Nephron progenitor cell (in vitro differentiated cells): Measurements from ENCODE around the gene ALS2.

Experiments
- DNase-seq: peaks from one replicate; pipeline ENCODE4 v3.0.0; 2021
- H3K27ac Mint-ChIP-seq: 2 replicates; pipeline ENCODE4 v1.8.0; 2021; ENCODE audit warnings: mild to moderate bottlenecking, moderate library complexity, mixed read lengths
- H3K27me3 Mint-ChIP-seq: 2 replicates; pipeline ENCODE4 v1.8.0; 2021; ENCODE audit warnings: mild to moderate bottlenecking, low read depth, mixed read lengths; ENCODE audit not compliant: poor library complexity
- H3K36me3 Mint-ChIP-seq: 2 replicates; pipeline ENCODE4 v1.8.0; 2021; ENCODE audit warnings: low read depth, mixed read lengths
- H3K4me1 Mint-ChIP-seq: 2 replicates; pipeline ENCODE4 v1.8.0; 2021; ENCODE audit warnings: mixed read lengths
- H3K4me3 Mint-ChIP-seq: 2 replicates; pipeline ENCODE4 v1.8.0; 2021; ENCODE audit warnings: mild to moderate bottlenecking, moderate library complexity, mixed read lengths
- H3K9me3 Mint-ChIP-seq: 2 replicates; pipeline ENCODE4 v1.8.0; 2021; ENCODE audit warnings: mild to moderate bottlenecking, moderate library complexity, mixed read lengths
- CTCF ChIP-seq: fragments of 200-600 bp; sonication (generic); IDR thresholded peaks from 2 replicates; pipeline ENCODE4 v1.5.0; 2021; ENCODE audit warnings: antibody characterized with exemption

The ALS2 gene

GRCh38 chr2:201699416-201699815 is 81.3 kb downstream of the ALS2 start:
- TF ChIP-seq CTCF, result no peak
- Mint-ChIP-seq H3K9me3 (no peaks in the 10 kb centered on the region), H3K4me1 (peaks cover 37% of the 10 kb centered on the region), H3K4me3 (no peak overlapping the region), H3K27ac (no peak overlapping the region), H3K27me3 (peaks cover 3% of the 10 kb centered on the region), H3K36me3 (peaks cover 25% of the 10 kb centered on the region)
- no peak for DNase-seq

- Mint-ChIP-seq H3K27ac (peak within 1 kb of the TSS; percentile 27), H3K4me3 (no peak within 1 kb of the TSS), H3K36me3 (peaks cover 20% of the 10 kb centered on the region), H3K9me3 (no peaks in the 10 kb centered on the region), H3K4me1 (peaks cover 37% of the 10 kb centered on the region), H3K27me3 (peaks cover 3% of the 10 kb centered on the region)
- no peak for TF ChIP-seq CTCF
- DNase-seq, result no peak
Observed at GRCh38 chr2:201698588-201699226, 82.0 kb downstream of the ALS2 start, which contains the start of gene MPP4. MPP4 (minus strand) TSS chr2:201698644; CDS start chr2:201693954, 4,690 bp downstream.

- no peak overlapping the region for H3K4me3 Mint-ChIP-seq
- H3K9me3 Mint-ChIP-seq, result no peaks in the 10 kb centered on the region
- peaks cover 11% of the 10 kb centered on the region for H3K36me3 Mint-ChIP-seq
- no peak overlapping the region for H3K27ac Mint-ChIP-seq
- H3K27me3 Mint-ChIP-seq, result peaks cover 3% of the 10 kb centered on the region
- no peak for DNase-seq
- no peak for TF ChIP-seq CTCF
- peaks cover 37% of the 10 kb centered on the region for H3K4me1 Mint-ChIP-seq
Observed at GRCh38 chr2:201697899-201698298, 82.8 kb downstream of the ALS2 start.

GRCh38 chr2:201696151-201696659 is 84.5 kb downstream of the ALS2 start:
- peaks cover 3% of the 10 kb centered on the region for H3K27me3 Mint-ChIP-seq
- no peak for DNase-seq
- no peaks in the 10 kb centered on the region for H3K9me3 Mint-ChIP-seq
- H3K4me1 Mint-ChIP-seq, result peaks cover 37% of the 10 kb centered on the region
- no peak overlapping the region for H3K4me3 Mint-ChIP-seq
- no peak for TF ChIP-seq CTCF
- H3K36me3 Mint-ChIP-seq, result peaks cover 10% of the 10 kb centered on the region
- no peak overlapping the region for H3K27ac Mint-ChIP-seq

GRCh38 chr2:201685156-201685555 is 95.6 kb downstream of the ALS2 start:
- no peak overlapping the region for H3K27ac Mint-ChIP-seq
- H3K27me3 Mint-ChIP-seq, result peaks cover 6% of the 10 kb centered on the region
- no peaks in the 10 kb centered on the region for H3K36me3 Mint-ChIP-seq
- TF ChIP-seq CTCF, result no peak
- H3K9me3 Mint-ChIP-seq, result no peaks in the 10 kb centered on the region
- no peaks in the 10 kb centered on the region for H3K4me1 Mint-ChIP-seq
- no peak overlapping the region for H3K4me3 Mint-ChIP-seq
- DNase-seq, result no peak

GRCh38 chr2:201680743-201681142 is 100.0 kb downstream of the ALS2 start:
- Mint-ChIP-seq H3K27ac (no peak overlapping the region), H3K36me3 (no peaks in the 10 kb centered on the region), H3K4me1 (no peaks in the 10 kb centered on the region), H3K27me3 (peaks cover 2% of the 10 kb centered on the region), H3K4me3 (no peak overlapping the region), H3K9me3 (no peaks in the 10 kb centered on the region)
- TF ChIP-seq CTCF, result peak; percentile 42
- DNase-seq, result peak; percentile 51
